ENCODE data around the gene NELL1.

The NELL1 gene

GRCh38 chr11:21301981-21302380 lies 632.6 kb downstream of the NELL1 start:
- Histone ChIP-seq H3K4me2 (ENCODE audit: low read length, poor library complexity, severe bottlenecking) (no peak overlapping the region), H3K14ac (ENCODE audit: low read length in 2 of 2) (no peak overlapping the region), H3K27me3 (ENCODE audit: control insufficient read depth in 1 of 2, insufficient read depth in 1 of 2, low read length in 2 of 2) (no peaks in the 10 kb centered on the region), H3K79me1 (replicated peaks; ENCODE audit: low read length, poor library complexity, severe bottlenecking) (no peaks in the 10 kb centered on the region), H3K4me1 (ENCODE audit: control insufficient read depth, insufficient read depth, low read depth, low read length) (no peaks in the 10 kb centered on the region), H2AFZ (ENCODE audit: low read depth, low read length) (no peak overlapping the region), H2BK12ac (ENCODE audit: low read length in 2 of 2) (no peak overlapping the region), H4K8ac (ENCODE audit: low read length) (no peak overlapping the region), H2BK5ac (ENCODE audit: low read depth, low read length, poor library complexity, severe bottlenecking) (no peak overlapping the region), H3K18ac (ENCODE audit: low read depth in 1 of 2, low read length in 2 of 2) (no peak overlapping the region), H3K4me3 (ENCODE audit: insufficient read depth in 1 of 2, low read depth in 1 of 2, low read length in 2 of 2) (no peak overlapping the region), H3K9ac (ENCODE audit: low read length) (no peak overlapping the region), H2BK15ac (ENCODE audit: low read depth, poor library complexity, severe bottlenecking) (no peak overlapping the region), H2BK120ac (ENCODE audit: low read depth, low read length) (no peak overlapping the region), H4K91ac (ENCODE audit: low read length) (no peak overlapping the region), H3K4ac (ENCODE audit: low read depth in 1 of 2, low read length in 2 of 2) (no peak overlapping the region), H3K27ac (ENCODE audit: low read length, poor library complexity, severe bottlenecking) (no peak overlapping the region), H3K9me3 (ENCODE audit: control insufficient read depth, low read length) (peaks cover 3% of the 10 kb centered on the region), H3K23ac (ENCODE audit: low read length in 2 of 2) (no peak overlapping the region), H3K36me3 (ENCODE audit: control insufficient read depth in 1 of 2, insufficient read depth in 2 of 2, low read depth in 1 of 2, low read length in 2 of 2) (no peaks in the 10 kb centered on the region), H2AK5ac (ENCODE audit: low read length, severe bottlenecking) (no peak overlapping the region)
- WGBS: 38% methylated on average over 1 of the region's 1 CpG
- DNase-seq: no peak

DNA sequence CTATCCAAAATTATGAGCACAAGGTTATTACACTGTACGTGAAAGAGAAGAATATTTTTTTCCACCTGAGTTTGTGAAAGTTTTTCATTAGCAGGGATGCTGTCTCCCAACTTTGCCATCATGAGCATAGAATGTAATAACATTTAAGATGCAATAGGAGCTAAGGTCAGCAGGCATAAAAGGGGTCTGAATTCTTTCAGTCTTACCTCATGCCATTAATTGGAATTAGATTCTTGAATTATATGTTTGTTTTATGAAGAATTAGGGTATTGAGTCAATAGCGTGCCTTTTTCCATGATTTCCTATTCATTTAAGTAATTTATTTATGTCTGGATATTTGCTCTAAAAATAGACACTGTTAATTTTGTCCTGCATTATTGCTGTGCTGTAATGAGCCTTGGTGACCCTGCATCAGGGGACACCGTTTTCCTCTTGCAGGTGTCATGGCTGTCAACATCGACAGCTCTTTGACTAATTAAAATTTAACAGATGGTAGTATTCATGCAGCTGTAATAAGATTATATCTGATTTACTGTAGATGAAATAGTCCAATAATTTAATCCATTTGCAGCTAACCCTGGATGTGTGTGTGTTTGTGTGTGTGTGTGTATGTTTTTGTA lies 637.5 kb downstream of the NELL1 start:
- 88% methylated on average over 3 of the region's 4 CpGs for WGBS
- no peak for DNase-seq
- Histone ChIP-seq H3K4me1 (ENCODE audit: control insufficient read depth, insufficient read depth, low read depth, low read length) (no peaks in the 10 kb centered on the region), H2AFZ (ENCODE audit: low read depth, low read length) (no peak overlapping the region), H4K8ac (ENCODE audit: low read length) (no peak overlapping the region), H2BK12ac (ENCODE audit: low read length in 2 of 2) (no peak overlapping the region), H2BK5ac (ENCODE audit: low read depth, low read length, poor library complexity, severe bottlenecking) (no peak overlapping the region), H3K4me3 (ENCODE audit: insufficient read depth in 1 of 2, low read depth in 1 of 2, low read length in 2 of 2) (no peak overlapping the region), H3K9ac (ENCODE audit: low read length) (no peak overlapping the region), H3K14ac (ENCODE audit: low read length in 2 of 2) (no peak overlapping the region), H3K27ac (ENCODE audit: low read length, poor library complexity, severe bottlenecking) (no peak overlapping the region), H3K79me1 (replicated peaks; ENCODE audit: low read length, poor library complexity, severe bottlenecking) (no peaks in the 10 kb centered on the region), H2BK120ac (ENCODE audit: low read depth, low read length) (no peak overlapping the region), H3K9me3 (ENCODE audit: control insufficient read depth, low read length) (peaks cover 3% of the 10 kb centered on the region), H3K23ac (ENCODE audit: low read length in 2 of 2) (no peak overlapping the region), H3K36me3 (ENCODE audit: control insufficient read depth in 1 of 2, insufficient read depth in 2 of 2, low read depth in 1 of 2, low read length in 2 of 2) (no peaks in the 10 kb centered on the region), H3K4me2 (ENCODE audit: low read length, poor library complexity, severe bottlenecking) (no peak overlapping the region), H2AK5ac (ENCODE audit: low read length, severe bottlenecking) (no peak overlapping the region), H3K18ac (ENCODE audit: low read depth in 1 of 2, low read length in 2 of 2) (no peak overlapping the region), H4K91ac (ENCODE audit: low read length) (no peak overlapping the region), H3K27me3 (ENCODE audit: control insufficient read depth in 1 of 2, insufficient read depth in 1 of 2, low read length in 2 of 2) (no peaks in the 10 kb centered on the region), H2BK15ac (ENCODE audit: low read depth, poor library complexity, severe bottlenecking) (no peak overlapping the region), H3K4ac (ENCODE audit: low read depth in 1 of 2, low read length in 2 of 2) (no peak overlapping the region)

- no peak overlapping the region for H3K18ac ChIP-seq (ENCODE audit: low read depth in 1 of 2, low read length in 2 of 2)
- no peak overlapping the region for H2BK5ac ChIP-seq (ENCODE audit: low read depth, low read length, poor library complexity, severe bottlenecking)
- H3K14ac ChIP-seq (ENCODE audit: low read length in 2 of 2): no peak overlapping the region
- H3K4me3 ChIP-seq (ENCODE audit: insufficient read depth in 1 of 2, low read depth in 1 of 2, low read length in 2 of 2): no peak overlapping the region
- no peak overlapping the region for H2BK120ac ChIP-seq (ENCODE audit: low read depth, low read length)
- no peaks in the 10 kb centered on the region for H3K4me1 ChIP-seq (ENCODE audit: control insufficient read depth, insufficient read depth, low read depth, low read length)
- no peak overlapping the region for H4K91ac ChIP-seq (ENCODE audit: low read length)
- H3K27me3 ChIP-seq (ENCODE audit: control insufficient read depth in 1 of 2, insufficient read depth in 1 of 2, low read length in 2 of 2): no peaks in the 10 kb centered on the region
- no peak overlapping the region for H3K9ac ChIP-seq (ENCODE audit: low read length)
- no peak overlapping the region for H3K23ac ChIP-seq (ENCODE audit: low read length in 2 of 2)
- H3K27ac ChIP-seq (ENCODE audit: low read length, poor library complexity, severe bottlenecking): no peak overlapping the region
- no peak for DNase-seq
- H2BK15ac ChIP-seq (ENCODE audit: low read depth, poor library complexity, severe bottlenecking): no peak overlapping the region
- WGBS: 52% methylated on average over 2 of the region's 4 CpGs
- no peaks in the 10 kb centered on the region for H3K9me3 ChIP-seq (ENCODE audit: control insufficient read depth, low read length)
- no peaks in the 10 kb centered on the region for H3K79me1 ChIP-seq (replicated peaks; ENCODE audit: low read length, poor library complexity, severe bottlenecking)
- no peak overlapping the region for H4K8ac ChIP-seq (ENCODE audit: low read length)
- H3K36me3 ChIP-seq (ENCODE audit: control insufficient read depth in 1 of 2, insufficient read depth in 2 of 2, low read depth in 1 of 2, low read length in 2 of 2): no peaks in the 10 kb centered on the region
- no peak overlapping the region for H3K4ac ChIP-seq (ENCODE audit: low read depth in 1 of 2, low read length in 2 of 2)
- H2BK12ac ChIP-seq (ENCODE audit: low read length in 2 of 2): no peak overlapping the region
- H2AK5ac ChIP-seq (ENCODE audit: low read length, severe bottlenecking): no peak overlapping the region
- H2AFZ ChIP-seq (ENCODE audit: low read depth, low read length): no peak overlapping the region
- H3K4me2 ChIP-seq (ENCODE audit: low read length, poor library complexity, severe bottlenecking): no peak overlapping the region
Measured at GRCh38 chr11:21307874-21308273, 638.5 kb downstream of the NELL1 start.

GRCh38 chr11:21316591-21316990 lies 647.2 kb downstream of the NELL1 start:
- H3K27me3 ChIP-seq (ENCODE audit: control insufficient read depth in 1 of 2, insufficient read depth in 1 of 2, low read length in 2 of 2): no peaks in the 10 kb centered on the region
- no peaks in the 10 kb centered on the region for H3K4me1 ChIP-seq (ENCODE audit: control insufficient read depth, insufficient read depth, low read depth, low read length)
- H3K79me1 ChIP-seq (replicated peaks; ENCODE audit: low read length, poor library complexity, severe bottlenecking): no peaks in the 10 kb centered on the region
- H4K91ac ChIP-seq (ENCODE audit: low read length): no peak overlapping the region
- H2BK12ac ChIP-seq (ENCODE audit: low read length in 2 of 2): no peak overlapping the region
- H3K27ac ChIP-seq (ENCODE audit: low read length, poor library complexity, severe bottlenecking): no peak overlapping the region
- WGBS: no CpG with 5 or more reads among the region's 1 CpG
- no peak overlapping the region for H3K14ac ChIP-seq (ENCODE audit: low read length in 2 of 2)
- H2BK120ac ChIP-seq (ENCODE audit: low read depth, low read length): no peak overlapping the region
- H4K8ac ChIP-seq (ENCODE audit: low read length): no peak overlapping the region
- H2BK15ac ChIP-seq (ENCODE audit: low read depth, poor library complexity, severe bottlenecking): no peak overlapping the region
- no peaks in the 10 kb centered on the region for H3K9me3 ChIP-seq (ENCODE audit: control insufficient read depth, low read length)
- H2AFZ ChIP-seq (ENCODE audit: low read depth, low read length): no peak overlapping the region
- DNase-seq: no peak
- H3K18ac ChIP-seq (ENCODE audit: low read depth in 1 of 2, low read length in 2 of 2): no peak overlapping the region
- H2BK5ac ChIP-seq (ENCODE audit: low read depth, low read length, poor library complexity, severe bottlenecking): no peak overlapping the region
- no peak overlapping the region for H3K9ac ChIP-seq (ENCODE audit: low read length)
- no peaks in the 10 kb centered on the region for H3K36me3 ChIP-seq (ENCODE audit: control insufficient read depth in 1 of 2, insufficient read depth in 2 of 2, low read depth in 1 of 2, low read length in 2 of 2)
- H3K23ac ChIP-seq (ENCODE audit: low read length in 2 of 2): no peak overlapping the region
- H3K4me3 ChIP-seq (ENCODE audit: insufficient read depth in 1 of 2, low read depth in 1 of 2, low read length in 2 of 2): no peak overlapping the region
- no peak overlapping the region for H3K4me2 ChIP-seq (ENCODE audit: low read length, poor library complexity, severe bottlenecking)
- no peak overlapping the region for H2AK5ac ChIP-seq (ENCODE audit: low read length, severe bottlenecking)
- no peak overlapping the region for H3K4ac ChIP-seq (ENCODE audit: low read depth in 1 of 2, low read length in 2 of 2)

Measured in mesenchymal stem cell (in vitro differentiated cells and primary cell).